ENCODE data around the gene PCGF3.

GRCh38 chr4:679629-680028 lies 26.0 kb upstream of the PCGF3 start:
- no peak for TF ChIP-seq BACH2 (CRISPR knock-in tag; IDR thresholded peaks at IDR 0.05; ENCODE audit: borderline replicate concordance)
- TF ChIP-seq TSHZ2 (CRISPR knock-in tag; IDR thresholded peaks at IDR 0.05): no peak
- TF ChIP-seq ZFP3 (CRISPR knock-in tag; IDR thresholded peaks at IDR 0.05): no peak
- TF ChIP-seq PPARA (CRISPR knock-in tag; IDR thresholded peaks at IDR 0.05; ENCODE audit: borderline replicate concordance): no peak
- TF ChIP-seq ARNTL (CRISPR knock-in tag; IDR thresholded peaks at IDR 0.05; ENCODE audit: borderline replicate concordance, low read depth): no peak
- TF ChIP-seq ESRRG (CRISPR knock-in tag; IDR thresholded peaks at IDR 0.05): no peak
- TF ChIP-seq, protein P1, sequence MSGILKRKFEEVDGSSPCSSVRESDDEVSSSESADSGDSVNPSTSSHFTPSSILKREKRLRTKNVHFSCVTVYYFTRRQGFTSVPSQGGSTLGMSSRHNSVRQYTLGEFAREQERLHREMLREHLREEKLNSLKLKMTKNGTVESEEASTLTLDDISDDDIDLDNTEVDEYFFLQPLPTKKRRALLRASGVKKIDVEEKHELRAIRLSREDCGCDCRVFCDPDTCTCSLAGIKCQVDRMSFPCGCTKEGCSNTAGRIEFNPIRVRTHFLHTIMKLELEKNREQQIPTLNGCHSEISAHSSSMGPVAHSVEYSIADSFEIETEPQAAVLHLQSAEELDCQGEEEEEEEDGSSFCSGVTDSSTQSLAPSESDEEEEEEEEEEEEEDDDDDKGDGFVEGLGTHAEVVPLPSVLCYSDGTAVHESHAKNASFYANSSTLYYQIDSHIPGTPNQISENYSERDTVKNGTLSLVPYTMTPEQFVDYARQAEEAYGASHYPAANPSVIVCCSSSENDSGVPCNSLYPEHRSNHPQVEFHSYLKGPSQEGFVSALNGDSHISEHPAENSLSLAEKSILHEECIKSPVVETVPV (CRISPR knock-in tag; IDR thresholded peaks at IDR 0.05): no peak
- TF ChIP-seq ZNF70 (CRISPR knock-in tag; IDR thresholded peaks at IDR 0.05): no peak
- no peak for TF ChIP-seq GLIS3 (CRISPR knock-in tag; IDR thresholded peaks at IDR 0.05)
- TF ChIP-seq TOX (CRISPR knock-in tag; IDR thresholded peaks at IDR 0.05; ENCODE audit: borderline replicate concordance): no peak
- TF ChIP-seq ZFP30 (CRISPR knock-in tag; IDR thresholded peaks at IDR 0.05): no peak
- TF ChIP-seq TCF4 (CRISPR knock-in tag; IDR thresholded peaks at IDR 0.05; ENCODE audit: borderline replicate concordance): no peak
- no peak for TF ChIP-seq CREB5 (CRISPR knock-in tag; IDR thresholded peaks at IDR 0.05; ENCODE audit: low read depth)
- TF ChIP-seq, protein P2, sequence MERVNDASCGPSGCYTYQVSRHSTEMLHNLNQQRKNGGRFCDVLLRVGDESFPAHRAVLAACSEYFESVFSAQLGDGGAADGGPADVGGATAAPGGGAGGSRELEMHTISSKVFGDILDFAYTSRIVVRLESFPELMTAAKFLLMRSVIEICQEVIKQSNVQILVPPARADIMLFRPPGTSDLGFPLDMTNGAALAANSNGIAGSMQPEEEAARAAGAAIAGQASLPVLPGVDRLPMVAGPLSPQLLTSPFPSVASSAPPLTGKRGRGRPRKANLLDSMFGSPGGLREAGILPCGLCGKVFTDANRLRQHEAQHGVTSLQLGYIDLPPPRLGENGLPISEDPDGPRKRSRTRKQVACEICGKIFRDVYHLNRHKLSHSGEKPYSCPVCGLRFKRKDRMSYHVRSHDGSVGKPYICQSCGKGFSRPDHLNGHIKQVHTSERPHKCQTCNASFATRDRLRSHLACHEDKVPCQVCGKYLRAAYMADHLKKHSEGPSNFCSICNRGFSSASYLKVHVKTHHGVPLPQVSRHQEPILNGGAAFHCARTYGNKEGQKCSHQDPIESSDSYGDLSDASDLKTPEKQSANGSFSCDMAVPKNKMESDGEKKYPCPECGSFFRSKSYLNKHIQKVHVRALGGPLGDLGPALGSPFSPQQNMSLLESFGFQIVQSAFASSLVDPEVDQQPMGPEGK (CRISPR knock-in tag; IDR thresholded peaks at IDR 0.05; ENCODE audit: borderline replicate concordance): no peak

Data from SK-N-SH treated with all-trans-retinoic acid at 6 μM for 48 hours (cell line).